ENCODE results near the gene RASSF4. TPM values are rescaled to one million over a fixed set of nuclear protein-coding genes. Genes with fewer than 3 reads are reported as not detected.
A peak's percentile ranks its signal among the peaks of the same experiment; 100 is the strongest.

Gene RASSF4
- total RNA-seq, 1 donor from 2014 or later = 67.6 TPM

GRCh38 chr10:44929356-44930255 is 30.0 kb upstream of the RASSF4 start:
- Histone ChIP-seq H3K27me3 (ENCODE audit: control insufficient read depth, insufficient read depth, low read length) (no peaks in the 10 kb centered on the region), H3K36me3 (ENCODE audit: control insufficient read depth, insufficient read depth, low read length) (no peaks in the 10 kb centered on the region), H3K4me3 (ENCODE audit: low read depth, low read length) (no peak overlapping the region)
- TF ChIP-seq CTCF (IDR thresholded peaks at IDR 0.05; ENCODE audit: insufficient read depth, low read length, poor library complexity, severe bottlenecking) = no peak
- DNase-seq (ENCODE audit: low read depth) = no peak

- Histone ChIP-seq H3K27me3 (ENCODE audit: control insufficient read depth, insufficient read depth, low read length) (no peaks in the 10 kb centered on the region), H3K36me3 (ENCODE audit: control insufficient read depth, insufficient read depth, low read length) (no peaks in the 10 kb centered on the region), H3K4me3 (ENCODE audit: low read depth, low read length) (no peak overlapping the region)
- no peak for TF ChIP-seq CTCF (IDR thresholded peaks at IDR 0.05; ENCODE audit: insufficient read depth, low read length, poor library complexity, severe bottlenecking)
- no peak for DNase-seq (ENCODE audit: low read depth)
Measured at GRCh38 chr10:44930904-44931620, 28.5 kb upstream of the RASSF4 start.

GRCh38 chr10:44931621-44932516 is 27.7 kb upstream of the RASSF4 start:
- no peaks in the 10 kb centered on the region for H3K36me3 ChIP-seq (ENCODE audit: control insufficient read depth, insufficient read depth, low read length)
- no peak for TF ChIP-seq CTCF (IDR thresholded peaks at IDR 0.05; ENCODE audit: insufficient read depth, low read length, poor library complexity, severe bottlenecking)
- H3K4me3 ChIP-seq (ENCODE audit: low read depth, low read length) = no peak overlapping the region
- no peak for DNase-seq (ENCODE audit: low read depth)
- H3K27me3 ChIP-seq (ENCODE audit: control insufficient read depth, insufficient read depth, low read length) = no peaks in the 10 kb centered on the region

GRCh38 chr10:44932517-44933450 is 26.8 kb upstream of the RASSF4 start:
- TF ChIP-seq CTCF (IDR thresholded peaks at IDR 0.05; ENCODE audit: insufficient read depth, low read length, poor library complexity, severe bottlenecking) = peak; percentile 99
- Histone ChIP-seq H3K4me3 (ENCODE audit: low read depth, low read length) (no peak overlapping the region), H3K36me3 (ENCODE audit: control insufficient read depth, insufficient read depth, low read length) (no peaks in the 10 kb centered on the region), H3K27me3 (ENCODE audit: control insufficient read depth, insufficient read depth, low read length) (no peaks in the 10 kb centered on the region)
- no peak for DNase-seq (ENCODE audit: low read depth)
